ENCODE data around the gene RAB40A. TPM values are rescaled to one million over a fixed set of nuclear protein-coding genes. Genes with fewer than 3 reads are reported as not detected.
A peak's percentile ranks its signal among the peaks of the same experiment; 100 is the strongest.

Gene RAB40A
- total RNA-seq, 3 donors from 2014 or later: 0.48 to 2.5 (median 2.3) TPM

GRCh38 chrX:103556963-103557612 lies 37.8 kb upstream of the RAB40A start:
- H3K4me1 ChIP-seq: no peaks in the 10 kb centered on the region
- H3K4me3 ChIP-seq: no peak overlapping the region
- no peaks in the 10 kb centered on the region for H3K36me3 ChIP-seq
- TF ChIP-seq POLR2AphosphoS5 (IDR thresholded peaks at IDR 0.05) (no peak), POLR2A (IDR thresholded peaks at IDR 0.05) (no peak)
- TF ChIP-seq, protein P1, sequence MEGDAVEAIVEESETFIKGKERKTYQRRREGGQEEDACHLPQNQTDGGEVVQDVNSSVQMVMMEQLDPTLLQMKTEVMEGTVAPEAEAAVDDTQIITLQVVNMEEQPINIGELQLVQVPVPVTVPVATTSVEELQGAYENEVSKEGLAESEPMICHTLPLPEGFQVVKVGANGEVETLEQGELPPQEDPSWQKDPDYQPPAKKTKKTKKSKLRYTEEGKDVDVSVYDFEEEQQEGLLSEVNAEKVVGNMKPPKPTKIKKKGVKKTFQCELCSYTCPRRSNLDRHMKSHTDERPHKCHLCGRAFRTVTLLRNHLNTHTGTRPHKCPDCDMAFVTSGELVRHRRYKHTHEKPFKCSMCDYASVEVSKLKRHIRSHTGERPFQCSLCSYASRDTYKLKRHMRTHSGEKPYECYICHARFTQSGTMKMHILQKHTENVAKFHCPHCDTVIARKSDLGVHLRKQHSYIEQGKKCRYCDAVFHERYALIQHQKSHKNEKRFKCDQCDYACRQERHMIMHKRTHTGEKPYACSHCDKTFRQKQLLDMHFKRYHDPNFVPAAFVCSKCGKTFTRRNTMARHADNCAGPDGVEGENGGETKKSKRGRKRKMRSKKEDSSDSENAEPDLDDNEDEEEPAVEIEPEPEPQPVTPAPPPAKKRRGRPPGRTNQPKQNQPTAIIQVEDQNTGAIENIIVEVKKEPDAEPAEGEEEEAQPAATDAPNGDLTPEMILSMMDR (IDR thresholded peaks at IDR 0.05): no peak
- DNase-seq (ENCODE audit: low spot score in 2 of 2): no peak
- H3K27ac ChIP-seq: no peak overlapping the region
- H3K27me3 ChIP-seq: peaks cover 0 to 37% of the 10 kb centered on the region in 2 donors
- intact Hi-C loops (cut with DNase I; ENCODE audit: low total_unique reads): no loop called here
- no peaks in the 10 kb centered on the region for H3K9me3 ChIP-seq

DNA sequence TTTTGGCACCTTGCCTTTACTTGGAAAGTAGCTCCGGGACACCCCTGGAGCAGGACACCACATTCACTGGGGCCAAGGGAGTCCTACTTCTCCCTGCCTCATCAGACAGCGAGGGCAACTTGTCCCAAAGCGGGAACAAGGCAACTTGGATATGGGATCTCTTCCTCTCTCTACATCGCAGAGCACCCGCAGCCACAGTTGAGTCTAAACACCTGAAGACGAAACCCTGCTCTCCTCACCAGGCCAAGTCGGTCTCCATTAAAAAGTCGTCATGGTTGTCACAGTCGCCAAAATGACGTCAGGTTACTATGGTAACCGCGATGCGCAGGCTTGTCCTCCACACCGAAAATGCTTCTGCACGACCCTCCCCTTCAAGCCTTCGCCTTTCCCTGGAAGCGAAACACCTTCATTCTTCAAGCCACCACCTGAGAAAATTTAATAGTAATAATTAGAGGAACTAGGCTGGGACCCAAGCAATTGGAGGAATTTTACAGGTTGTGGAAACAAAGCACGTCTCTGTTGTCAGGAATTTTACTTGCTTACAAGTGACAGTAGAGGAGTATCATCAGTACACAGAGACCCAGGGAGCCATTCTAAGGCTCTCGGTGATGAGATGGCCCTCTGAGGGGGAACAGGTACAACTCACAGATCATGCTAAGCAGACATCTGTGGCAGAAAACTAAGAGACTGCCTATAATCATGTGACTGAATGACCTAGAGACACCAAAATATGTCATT lies 35.6 kb upstream of the RAB40A start:
- Histone ChIP-seq H3K27me3 (peaks cover 0 to 37% of the 10 kb centered on the region in 2 donors), H3K36me3 (no peaks in the 10 kb centered on the region), H3K27ac (peak overlapping the region; percentile 19 to 50), H3K9me3 (no peaks in the 10 kb centered on the region), H3K4me1 (no peaks in the 10 kb centered on the region), H3K4me3 (peak overlapping the region; percentile 25 to 57 (median 41))
- intact Hi-C loops (cut with DNase I; ENCODE audit: low total_unique reads): no loop called here
- TF ChIP-seq POLR2A (IDR thresholded peaks at IDR 0.05) (no peak), POLR2AphosphoS5 (IDR thresholded peaks at IDR 0.05) (no peak)
- TF ChIP-seq, protein P1 (IDR thresholded peaks at IDR 0.05): no peak
- peak in 1 of 2 donors; percentile 51 for DNase-seq (ENCODE audit: low spot score in 2 of 2)

- H3K4me3 ChIP-seq: no peak overlapping the region
- intact Hi-C loops (cut with DNase I; ENCODE audit: low total_unique reads): no loop called here
- H3K4me1 ChIP-seq: no peaks in the 10 kb centered on the region
- TF ChIP-seq POLR2A (IDR thresholded peaks at IDR 0.05) (no peak), POLR2AphosphoS5 (IDR thresholded peaks at IDR 0.05) (no peak)
- TF ChIP-seq, protein P1 (IDR thresholded peaks at IDR 0.05): no peak
- no peaks in the 10 kb centered on the region for H3K9me3 ChIP-seq
- DNase-seq (ENCODE audit: low spot score in 2 of 2): no peak
- no peaks in the 10 kb centered on the region for H3K36me3 ChIP-seq
- peaks cover 0 to 19% of the 10 kb centered on the region in 2 donors for H3K27me3 ChIP-seq
- no peak overlapping the region for H3K27ac ChIP-seq
Observed at GRCh38 chrX:103552236-103552635, 32.9 kb upstream of the RAB40A start.

GRCh38 chrX:103550415-103551051 lies 31.2 kb upstream of the RAB40A start:
- intact Hi-C loops (cut with DNase I; ENCODE audit: low total_unique reads): no loop called here
- no peaks in the 10 kb centered on the region for H3K36me3 ChIP-seq
- H3K27me3 ChIP-seq: peaks cover 0 to 10% of the 10 kb centered on the region in 2 donors
- H3K4me1 ChIP-seq: no peaks in the 10 kb centered on the region
- no peaks in the 10 kb centered on the region for H3K9me3 ChIP-seq
- no peak overlapping the region for H3K4me3 ChIP-seq
- DNase-seq (ENCODE audit: low spot score in 2 of 2): no peak
- H3K27ac ChIP-seq: no peak overlapping the region
- TF ChIP-seq, protein P1 (IDR thresholded peaks at IDR 0.05): no peak
- no peak for TF ChIP-seq POLR2AphosphoS5 (IDR thresholded peaks at IDR 0.05)
- no peak for TF ChIP-seq POLR2A (IDR thresholded peaks at IDR 0.05)

GRCh38 chrX:103549916-103550315 lies 30.6 kb upstream of the RAB40A start:
- H3K27ac ChIP-seq: no peak overlapping the region
- no peak overlapping the region for H3K4me3 ChIP-seq
- no peaks in the 10 kb centered on the region for H3K9me3 ChIP-seq
- no peak for DNase-seq (ENCODE audit: low spot score in 2 of 2)
- H3K36me3 ChIP-seq: no peaks in the 10 kb centered on the region
- intact Hi-C loops (cut with DNase I; ENCODE audit: low total_unique reads): no loop called here
- no peaks in the 10 kb centered on the region for H3K4me1 ChIP-seq
- H3K27me3 ChIP-seq: peaks cover 0 to 10% of the 10 kb centered on the region in 2 donors
- TF ChIP-seq POLR2A (IDR thresholded peaks at IDR 0.05) (no peak), POLR2AphosphoS5 (IDR thresholded peaks at IDR 0.05) (no peak)
- TF ChIP-seq, protein P1 (IDR thresholded peaks at IDR 0.05): no peak
